Nephron (organoid): Measurements from ENCODE around the gene SEC23B.
"Not testable (repeated sequence)": the region's sequence is repeated elsewhere in the genome, so short reads cannot be mapped to it uniquely, and the experiment has no call there.

Experiments
- H3K27ac Mint-ChIP-seq, 3 experiments: 2 replicates each; pipeline ENCODE4 v1.8.0; 2020; ENCODE audit warnings: mixed read lengths in 3 of 3, mild to moderate bottlenecking in 2 of 3, moderate library complexity in 1 of 3
- H3K27me3 Mint-ChIP-seq: 2 replicates; pipeline ENCODE4 v1.8.0; 2021; ENCODE audit warnings: low read depth, mild to moderate bottlenecking, moderate library complexity, mixed read lengths
- H3K36me3 Mint-ChIP-seq: 2 replicates; pipeline ENCODE4 v1.8.0; 2020; ENCODE audit warnings: low read depth, mixed read lengths
- H3K4me1 Mint-ChIP-seq: 2 replicates; pipeline ENCODE4 v1.8.0; 2020; ENCODE audit warnings: mixed read lengths
- H3K4me3 Mint-ChIP-seq, 3 experiments: 2 replicates each; pipeline ENCODE4 v1.8.0; 2020; ENCODE audit warnings: mild to moderate bottlenecking in 3 of 3, mixed read lengths in 3 of 3, moderate library complexity in 2 of 3
- H3K9me3 Mint-ChIP-seq: 2 replicates; pipeline ENCODE4 v1.8.0; 2020; ENCODE audit warnings: mixed read lengths
- TF ChIP-seq, protein P1 (sequence below), 3 experiments: fragments of 200-600 bp; sonication (generic); IDR thresholded peaks; one replicate each; pipeline ENCODE4 v1.5.0; 2021; ENCODE audit warnings: antibody characterized with exemption in 3 of 3; ENCODE audit not compliant: unreplicated experiment in 3 of 3

The SEC23B gene

DNA sequence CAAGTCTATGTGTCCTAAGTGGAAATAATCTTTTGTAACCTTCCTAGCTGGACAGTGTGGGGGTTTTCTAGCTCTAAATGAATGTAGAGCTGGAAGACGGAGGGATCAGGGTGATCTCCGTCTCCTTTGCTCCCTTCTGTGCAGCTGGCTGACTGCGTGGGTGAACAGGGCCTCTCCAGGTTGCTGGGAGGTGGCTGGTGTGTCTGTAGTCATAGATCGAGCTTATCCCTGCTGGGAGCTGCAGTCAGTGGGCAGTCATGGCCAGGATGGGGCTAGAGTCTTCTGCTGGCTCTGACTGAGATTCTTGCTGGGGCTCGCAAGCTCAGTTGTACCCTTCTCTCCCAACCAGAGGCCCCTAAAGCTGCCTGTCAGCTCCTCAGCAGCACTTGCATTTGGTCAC, 6.4 kb downstream of the SEC23B start:
- TF ChIP-seq, protein P1, sequence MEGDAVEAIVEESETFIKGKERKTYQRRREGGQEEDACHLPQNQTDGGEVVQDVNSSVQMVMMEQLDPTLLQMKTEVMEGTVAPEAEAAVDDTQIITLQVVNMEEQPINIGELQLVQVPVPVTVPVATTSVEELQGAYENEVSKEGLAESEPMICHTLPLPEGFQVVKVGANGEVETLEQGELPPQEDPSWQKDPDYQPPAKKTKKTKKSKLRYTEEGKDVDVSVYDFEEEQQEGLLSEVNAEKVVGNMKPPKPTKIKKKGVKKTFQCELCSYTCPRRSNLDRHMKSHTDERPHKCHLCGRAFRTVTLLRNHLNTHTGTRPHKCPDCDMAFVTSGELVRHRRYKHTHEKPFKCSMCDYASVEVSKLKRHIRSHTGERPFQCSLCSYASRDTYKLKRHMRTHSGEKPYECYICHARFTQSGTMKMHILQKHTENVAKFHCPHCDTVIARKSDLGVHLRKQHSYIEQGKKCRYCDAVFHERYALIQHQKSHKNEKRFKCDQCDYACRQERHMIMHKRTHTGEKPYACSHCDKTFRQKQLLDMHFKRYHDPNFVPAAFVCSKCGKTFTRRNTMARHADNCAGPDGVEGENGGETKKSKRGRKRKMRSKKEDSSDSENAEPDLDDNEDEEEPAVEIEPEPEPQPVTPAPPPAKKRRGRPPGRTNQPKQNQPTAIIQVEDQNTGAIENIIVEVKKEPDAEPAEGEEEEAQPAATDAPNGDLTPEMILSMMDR (IDR thresholded peaks at IDR 0.05; ENCODE audit: unreplicated experiment in 3 of 3), result no peak
- Mint-ChIP-seq H3K27me3 (no peaks in the 10 kb centered on the region), H3K4me3 (no peak overlapping the region), H3K36me3 (peaks cover 37% of the 10 kb centered on the region), H3K27ac (no peak overlapping the region), H3K4me1 (peaks cover 1% of the 10 kb centered on the region), H3K9me3 (no peaks in the 10 kb centered on the region)

DNA sequence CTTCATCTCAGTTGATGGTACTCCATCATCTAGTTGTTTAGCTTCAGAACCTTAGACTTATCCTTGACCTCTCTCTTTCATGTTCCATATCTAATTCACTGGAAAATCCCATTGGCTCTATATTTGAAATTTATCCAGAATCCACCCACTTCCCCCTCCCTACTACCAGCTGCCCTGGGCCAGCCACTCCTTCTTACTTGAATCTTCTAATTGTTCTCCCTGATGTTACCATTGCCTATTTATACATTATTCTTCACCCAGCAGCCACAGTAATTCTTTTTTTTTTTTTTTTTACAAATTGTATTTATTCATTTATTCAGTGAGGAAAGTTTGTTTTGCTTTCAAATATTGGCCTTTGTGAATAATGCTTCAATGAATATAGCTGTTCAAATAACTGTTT, 8.2 kb downstream of the SEC23B start:
- Mint-ChIP-seq H3K9me3 (no peaks in the 10 kb centered on the region), H3K4me1 (no peaks in the 10 kb centered on the region), H3K27me3 (no peaks in the 10 kb centered on the region), H3K36me3 (peaks cover 27% of the 10 kb centered on the region), H3K27ac (no peak overlapping the region), H3K4me3 (no peak overlapping the region)
- TF ChIP-seq, protein P1 (IDR thresholded peaks at IDR 0.05; ENCODE audit: unreplicated experiment in 3 of 3), result no peak

DNA sequence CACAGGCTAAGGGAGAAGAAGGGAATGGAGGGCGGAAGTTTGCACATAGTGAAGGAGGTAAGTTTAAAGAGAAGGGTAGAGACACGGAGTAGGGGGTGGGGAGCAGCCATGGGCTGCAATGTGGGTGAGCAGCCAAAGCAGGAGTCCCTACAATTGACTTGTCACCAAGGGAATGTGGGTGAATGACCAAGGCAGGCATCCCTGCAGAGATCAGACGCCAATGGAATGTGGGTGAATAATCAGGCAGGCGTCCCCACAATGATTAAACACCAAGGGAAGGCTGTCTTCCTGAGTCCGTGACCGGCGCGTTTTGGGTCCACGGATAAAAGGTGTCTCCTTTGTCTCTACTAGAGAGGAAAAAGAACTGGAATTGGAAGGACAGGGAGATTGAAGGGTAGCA, 14.3 kb downstream of the SEC23B start:
- peaks cover 24% of the 10 kb centered on the region for H3K36me3 Mint-ChIP-seq
- H3K4me1 Mint-ChIP-seq, H3K9me3 Mint-ChIP-seq, H3K4me3 Mint-ChIP-seq, H3K27me3 Mint-ChIP-seq, H3K27ac Mint-ChIP-seq: not testable (repeated sequence)

DNA sequence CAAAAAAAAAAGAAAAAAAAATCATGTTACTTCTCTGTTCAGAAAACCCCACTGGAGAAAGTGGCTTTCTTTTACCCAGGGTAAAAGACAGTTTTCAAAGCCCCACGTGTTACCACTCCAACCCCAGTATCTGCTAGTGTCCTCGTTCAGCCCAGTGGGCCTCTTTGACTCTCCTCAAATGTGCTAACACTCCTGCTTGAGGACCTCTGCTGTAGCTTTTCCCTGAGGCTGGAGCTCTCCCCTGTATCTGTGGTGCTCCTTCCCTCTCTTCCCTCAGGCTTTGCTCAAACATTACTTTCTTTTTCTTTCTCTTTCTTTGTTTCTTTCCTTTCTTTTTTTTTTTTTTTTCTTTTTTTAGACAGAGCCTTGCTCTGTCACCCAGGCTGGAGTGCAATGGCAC, 15.3 kb downstream of the SEC23B start:
- no peaks in the 10 kb centered on the region for H3K9me3 Mint-ChIP-seq
- no peaks in the 10 kb centered on the region for H3K27me3 Mint-ChIP-seq
- H3K27ac Mint-ChIP-seq, result no peak overlapping the region
- no peak overlapping the region for H3K4me3 Mint-ChIP-seq
- H3K4me1 Mint-ChIP-seq, result no peaks in the 10 kb centered on the region
- H3K36me3 Mint-ChIP-seq, result peaks cover 32% of the 10 kb centered on the region
- TF ChIP-seq, protein P1 (IDR thresholded peaks at IDR 0.05; ENCODE audit: unreplicated experiment in 3 of 3), result no peak

DNA sequence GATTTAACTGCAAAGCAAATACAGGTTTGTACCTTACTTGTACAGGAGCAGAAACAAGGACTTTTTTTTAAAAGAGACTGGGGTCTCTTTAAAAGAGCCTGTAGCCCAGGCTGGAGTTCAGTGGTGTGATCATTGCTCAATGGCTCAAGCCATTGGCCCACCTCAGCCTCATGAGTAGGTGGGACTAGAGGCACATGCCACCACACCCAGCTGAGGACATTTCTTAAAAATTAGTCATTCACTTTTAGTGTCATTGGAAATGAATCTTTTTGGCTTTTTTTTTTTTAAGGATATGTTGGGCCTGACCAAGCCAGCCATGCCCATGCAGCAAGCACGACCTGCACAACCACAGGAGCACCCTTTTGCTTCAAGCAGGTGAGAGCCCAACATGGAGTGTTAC, 16.9 kb downstream of the SEC23B start:
- Mint-ChIP-seq H3K4me1 (no peaks in the 10 kb centered on the region), H3K27me3 (no peaks in the 10 kb centered on the region), H3K4me3 (no peak overlapping the region), H3K9me3 (no peaks in the 10 kb centered on the region), H3K27ac (no peak overlapping the region), H3K36me3 (peaks cover 48% of the 10 kb centered on the region)
- TF ChIP-seq, protein P1 (IDR thresholded peaks at IDR 0.05; ENCODE audit: unreplicated experiment in 3 of 3), result no peak

DNA sequence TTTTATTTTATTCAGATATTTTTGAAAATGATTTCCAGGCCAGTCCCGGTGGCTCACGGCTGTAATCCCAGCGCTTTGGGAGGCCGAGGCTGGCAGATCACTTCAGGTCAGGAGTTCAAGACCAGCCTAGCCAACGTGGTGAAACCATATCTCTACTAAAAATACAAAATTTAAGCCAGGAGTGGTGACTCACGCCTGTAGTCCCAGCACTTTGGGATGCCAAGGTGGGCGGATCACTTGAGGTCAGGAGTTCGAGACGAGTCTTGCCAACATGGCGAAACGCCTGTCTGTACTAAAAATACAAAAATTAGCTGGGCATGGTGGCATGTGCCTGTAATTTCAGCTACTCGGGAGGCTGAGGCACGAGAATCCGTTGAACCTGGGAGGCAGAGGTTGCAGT, 19.0 kb downstream of the SEC23B start:
- H3K4me1 Mint-ChIP-seq, H3K9me3 Mint-ChIP-seq, H3K4me3 Mint-ChIP-seq, H3K27ac Mint-ChIP-seq, H3K27me3 Mint-ChIP-seq: not testable (repeated sequence)
- peaks cover 61% of the 10 kb centered on the region for H3K36me3 Mint-ChIP-seq

DNA sequence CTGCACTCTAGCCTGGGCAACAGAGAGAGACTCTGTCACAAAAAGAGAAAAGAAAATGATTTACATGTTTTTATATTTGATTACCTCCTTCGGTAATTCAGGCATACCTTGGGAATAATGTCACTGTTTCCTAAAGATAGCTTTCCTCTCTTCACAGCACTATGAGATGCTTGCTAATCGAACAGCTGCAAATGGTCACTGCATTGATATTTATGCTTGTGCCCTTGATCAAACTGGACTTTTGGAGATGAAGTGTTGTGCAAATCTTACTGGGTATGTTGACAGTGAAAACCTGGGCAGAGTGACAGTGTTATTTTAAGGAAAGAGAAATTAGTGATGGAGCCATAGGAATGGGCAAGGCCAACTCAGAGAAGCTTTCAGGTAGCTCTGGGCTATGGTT, 19.6 kb downstream of the SEC23B start:
- H3K27ac Mint-ChIP-seq, result no peak overlapping the region
- no peak overlapping the region for H3K4me3 Mint-ChIP-seq
- no peaks in the 10 kb centered on the region for H3K9me3 Mint-ChIP-seq
- peaks cover 67% of the 10 kb centered on the region for H3K36me3 Mint-ChIP-seq
- H3K27me3 Mint-ChIP-seq, result no peaks in the 10 kb centered on the region
- TF ChIP-seq, protein P1 (IDR thresholded peaks at IDR 0.05; ENCODE audit: unreplicated experiment in 3 of 3), result no peak
- no peaks in the 10 kb centered on the region for H3K4me1 Mint-ChIP-seq
